Ishikawa (cell line): Measurements from ENCODE around the gene NEO1.

Experiments used
- CEBPB ChIP-seq: IDR thresholded peaks from 2 replicates; pipeline ENCODE4 v1.6.1; 2012
- CREB1 ChIP-seq: IDR thresholded peaks from 2 replicates; pipeline ENCODE4 v1.6.1; 2012; ENCODE audit warnings: low read depth
- EGR1 ChIP-seq: IDR thresholded peaks from 2 replicates; pipeline ENCODE4 v1.6.1; 2012
- EP300 ChIP-seq: IDR thresholded peaks from 2 replicates; pipeline ENCODE4 v1.6.1; 2012; ENCODE audit warnings: borderline replicate concordance
- NFIC ChIP-seq: IDR thresholded peaks from 2 replicates; pipeline ENCODE4 v1.6.1; 2012
- RAD21 ChIP-seq: IDR thresholded peaks from 2 replicates; pipeline ENCODE4 v1.6.1; 2012; ENCODE audit warnings: low read depth
- TAF1 ChIP-seq: IDR thresholded peaks from 2 replicates; pipeline ENCODE4 v1.6.1; 2012; ENCODE audit warnings: low read depth, mild to moderate bottlenecking
- TCF12 ChIP-seq: IDR thresholded peaks from 2 replicates; pipeline ENCODE4 v1.6.1; 2012; ENCODE audit warnings: low read depth
- TEAD4 ChIP-seq: IDR thresholded peaks from 2 replicates; pipeline ENCODE4 v1.6.1; 2012
- YY1 ChIP-seq: IDR thresholded peaks from 2 replicates; pipeline ENCODE4 v1.6.1; 2012; ENCODE audit warnings: low read depth
- ZBTB7A ChIP-seq: IDR thresholded peaks from 2 replicates; pipeline ENCODE4 v1.6.1; 2012; ENCODE audit warnings: low read depth
- TF ChIP-seq, protein P1 (sequence below): IDR thresholded peaks from 2 replicates; pipeline ENCODE4 v1.6.1; 2012; ENCODE audit warnings: low read depth, mild to moderate bottlenecking
- TF ChIP-seq, protein P2 (sequence below): IDR thresholded peaks from 2 replicates; pipeline ENCODE4 v1.6.1; 2012

DNA sequence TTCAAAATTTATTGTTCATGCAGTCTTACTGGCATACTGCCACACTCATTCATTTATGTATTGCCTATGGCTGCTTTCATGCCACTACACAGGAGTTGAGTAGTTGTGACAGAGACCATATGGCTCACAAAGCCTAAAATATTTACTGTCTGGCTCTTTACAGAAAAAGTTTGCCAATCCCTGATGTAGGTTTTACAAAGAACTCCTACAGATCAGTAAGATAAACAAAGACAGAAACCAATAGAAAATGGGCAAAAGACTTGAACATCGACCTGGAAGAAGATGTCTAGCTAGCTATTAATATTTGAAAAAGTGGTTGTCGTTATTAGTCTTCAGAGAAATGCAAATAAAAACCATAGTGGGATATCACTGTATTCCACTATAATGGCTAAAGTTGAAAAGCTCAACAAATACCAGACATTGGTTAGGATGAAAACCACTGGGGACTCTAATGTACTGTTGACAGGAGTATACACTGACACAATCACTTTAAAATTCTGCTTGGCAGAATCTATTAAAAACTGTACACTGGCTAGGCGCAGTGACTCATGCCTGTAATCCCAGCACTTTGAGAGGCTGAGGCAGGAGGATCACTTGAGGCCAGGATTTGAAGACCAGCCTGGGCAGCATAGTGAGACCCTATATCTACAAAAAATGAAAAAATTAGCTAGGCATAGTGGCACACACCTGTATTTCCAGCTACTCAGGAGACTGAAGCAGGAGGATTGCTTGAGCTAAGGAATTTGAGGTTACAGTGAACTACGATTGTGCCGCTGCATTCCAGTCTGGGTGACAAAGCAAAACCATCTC, 87.7 kb downstream of the NEO1 start:
- TF ChIP-seq ZBTB7A (no peak), CREB1 (no peak), TAF1 (no peak), CEBPB (no peak), EP300 (no peak), EGR1 (no peak), NFIC (no peak), TCF12 (no peak), RAD21 (no peak), YY1 (no peak), TEAD4 (no peak)
- TF ChIP-seq, protein P1, sequence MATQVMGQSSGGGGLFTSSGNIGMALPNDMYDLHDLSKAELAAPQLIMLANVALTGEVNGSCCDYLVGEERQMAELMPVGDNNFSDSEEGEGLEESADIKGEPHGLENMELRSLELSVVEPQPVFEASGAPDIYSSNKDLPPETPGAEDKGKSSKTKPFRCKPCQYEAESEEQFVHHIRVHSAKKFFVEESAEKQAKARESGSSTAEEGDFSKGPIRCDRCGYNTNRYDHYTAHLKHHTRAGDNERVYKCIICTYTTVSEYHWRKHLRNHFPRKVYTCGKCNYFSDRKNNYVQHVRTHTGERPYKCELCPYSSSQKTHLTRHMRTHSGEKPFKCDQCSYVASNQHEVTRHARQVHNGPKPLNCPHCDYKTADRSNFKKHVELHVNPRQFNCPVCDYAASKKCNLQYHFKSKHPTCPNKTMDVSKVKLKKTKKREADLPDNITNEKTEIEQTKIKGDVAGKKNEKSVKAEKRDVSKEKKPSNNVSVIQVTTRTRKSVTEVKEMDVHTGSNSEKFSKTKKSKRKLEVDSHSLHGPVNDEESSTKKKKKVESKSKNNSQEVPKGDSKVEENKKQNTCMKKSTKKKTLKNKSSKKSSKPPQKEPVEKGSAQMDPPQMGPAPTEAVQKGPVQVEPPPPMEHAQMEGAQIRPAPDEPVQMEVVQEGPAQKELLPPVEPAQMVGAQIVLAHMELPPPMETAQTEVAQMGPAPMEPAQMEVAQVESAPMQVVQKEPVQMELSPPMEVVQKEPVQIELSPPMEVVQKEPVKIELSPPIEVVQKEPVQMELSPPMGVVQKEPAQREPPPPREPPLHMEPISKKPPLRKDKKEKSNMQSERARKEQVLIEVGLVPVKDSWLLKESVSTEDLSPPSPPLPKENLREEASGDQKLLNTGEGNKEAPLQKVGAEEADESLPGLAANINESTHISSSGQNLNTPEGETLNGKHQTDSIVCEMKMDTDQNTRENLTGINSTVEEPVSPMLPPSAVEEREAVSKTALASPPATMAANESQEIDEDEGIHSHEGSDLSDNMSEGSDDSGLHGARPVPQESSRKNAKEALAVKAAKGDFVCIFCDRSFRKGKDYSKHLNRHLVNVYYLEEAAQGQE: no peak
- TF ChIP-seq, protein P2, sequence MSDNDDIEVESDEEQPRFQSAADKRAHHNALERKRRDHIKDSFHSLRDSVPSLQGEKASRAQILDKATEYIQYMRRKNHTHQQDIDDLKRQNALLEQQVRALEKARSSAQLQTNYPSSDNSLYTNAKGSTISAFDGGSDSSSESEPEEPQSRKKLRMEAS: no peak
